22Rv1 (cell line): ENCODE measurements around the gene TMEM176B.

ENCODE experiments used
- ZFX ChIP-seq: fragments of 450-650 bp; IDR thresholded peaks from 2 replicates; pipeline ENCODE4 v1.6.1; 2017; ENCODE audit warnings: antibody characterized with exemption, borderline replicate concordance
- TF ChIP-seq, protein P1 (sequence below): fragments of 450-650 bp; IDR thresholded peaks from 2 replicates; pipeline ENCODE4 v1.5.1; 2017; ENCODE audit warnings: mild to moderate bottlenecking

DNA sequence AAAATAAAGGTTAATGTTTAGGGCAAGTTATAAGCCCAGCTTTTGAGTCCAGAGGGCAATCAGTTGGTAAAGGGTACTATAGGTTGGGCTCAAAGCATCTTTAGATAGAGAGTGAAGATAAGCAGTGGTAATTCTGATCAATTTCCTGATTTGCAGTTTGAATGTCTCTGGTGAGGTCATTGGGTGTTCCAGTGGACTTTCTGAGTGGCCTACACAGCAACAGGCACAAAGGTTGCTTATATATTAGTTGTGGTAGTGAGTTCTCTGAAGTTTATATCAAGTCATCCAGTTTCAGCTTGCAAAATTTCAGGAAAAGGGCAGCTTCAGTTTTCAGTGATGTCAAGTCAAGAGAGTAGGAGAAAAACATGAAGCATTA, 33.8 kb downstream of the TMEM176B start:
- TF ChIP-seq, protein P1, sequence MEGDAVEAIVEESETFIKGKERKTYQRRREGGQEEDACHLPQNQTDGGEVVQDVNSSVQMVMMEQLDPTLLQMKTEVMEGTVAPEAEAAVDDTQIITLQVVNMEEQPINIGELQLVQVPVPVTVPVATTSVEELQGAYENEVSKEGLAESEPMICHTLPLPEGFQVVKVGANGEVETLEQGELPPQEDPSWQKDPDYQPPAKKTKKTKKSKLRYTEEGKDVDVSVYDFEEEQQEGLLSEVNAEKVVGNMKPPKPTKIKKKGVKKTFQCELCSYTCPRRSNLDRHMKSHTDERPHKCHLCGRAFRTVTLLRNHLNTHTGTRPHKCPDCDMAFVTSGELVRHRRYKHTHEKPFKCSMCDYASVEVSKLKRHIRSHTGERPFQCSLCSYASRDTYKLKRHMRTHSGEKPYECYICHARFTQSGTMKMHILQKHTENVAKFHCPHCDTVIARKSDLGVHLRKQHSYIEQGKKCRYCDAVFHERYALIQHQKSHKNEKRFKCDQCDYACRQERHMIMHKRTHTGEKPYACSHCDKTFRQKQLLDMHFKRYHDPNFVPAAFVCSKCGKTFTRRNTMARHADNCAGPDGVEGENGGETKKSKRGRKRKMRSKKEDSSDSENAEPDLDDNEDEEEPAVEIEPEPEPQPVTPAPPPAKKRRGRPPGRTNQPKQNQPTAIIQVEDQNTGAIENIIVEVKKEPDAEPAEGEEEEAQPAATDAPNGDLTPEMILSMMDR, result no peak
- no peak for TF ChIP-seq ZFX
